SU-DHL-6 (cell line): ENCODE measurements around the gene ALK.

Experiments
- EZH2phosphoT487 ChIP-seq: fragments of 200-600 bp; sonication (generic), shearing (Covaris generic); conservative IDR thresholded peaks from 2 replicates; pipeline ENCODE4 v1.6.1; 2018; ENCODE audit warnings: mild to moderate bottlenecking, antibody characterized with exemption, low read length, moderate library complexity, mixed read lengths
- TF ChIP-seq, protein P1 (sequence below): fragments of 200-600 bp; sonication (generic); IDR thresholded peaks from one replicate; pipeline ENCODE4 v1.5.1; 2017; ENCODE audit warnings: antibody characterized with exemption, mild to moderate bottlenecking, low read length, moderate library complexity; ENCODE audit not compliant: insufficient read depth, poor library complexity, severe bottlenecking

DNA sequence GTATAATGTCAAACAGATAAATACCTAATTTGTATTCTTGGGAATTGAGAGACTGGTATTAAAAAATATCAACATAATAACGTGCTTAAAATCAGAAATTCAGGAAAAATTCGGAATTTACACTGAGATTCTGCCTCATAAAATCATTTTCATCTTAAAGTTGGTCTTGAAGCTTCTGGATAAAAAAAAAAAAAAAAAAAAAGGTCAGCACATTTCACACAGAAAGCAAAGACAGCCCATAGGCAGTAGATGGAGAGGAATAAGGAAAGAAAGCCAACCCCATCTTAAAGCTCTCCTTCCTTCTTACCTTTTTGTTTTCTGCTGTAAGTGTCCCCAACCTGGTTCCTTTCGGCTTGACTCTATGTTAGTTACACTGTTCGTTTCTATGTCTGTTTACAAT lies 41.5 kb upstream of the ALK start:
- TF ChIP-seq, protein P1, sequence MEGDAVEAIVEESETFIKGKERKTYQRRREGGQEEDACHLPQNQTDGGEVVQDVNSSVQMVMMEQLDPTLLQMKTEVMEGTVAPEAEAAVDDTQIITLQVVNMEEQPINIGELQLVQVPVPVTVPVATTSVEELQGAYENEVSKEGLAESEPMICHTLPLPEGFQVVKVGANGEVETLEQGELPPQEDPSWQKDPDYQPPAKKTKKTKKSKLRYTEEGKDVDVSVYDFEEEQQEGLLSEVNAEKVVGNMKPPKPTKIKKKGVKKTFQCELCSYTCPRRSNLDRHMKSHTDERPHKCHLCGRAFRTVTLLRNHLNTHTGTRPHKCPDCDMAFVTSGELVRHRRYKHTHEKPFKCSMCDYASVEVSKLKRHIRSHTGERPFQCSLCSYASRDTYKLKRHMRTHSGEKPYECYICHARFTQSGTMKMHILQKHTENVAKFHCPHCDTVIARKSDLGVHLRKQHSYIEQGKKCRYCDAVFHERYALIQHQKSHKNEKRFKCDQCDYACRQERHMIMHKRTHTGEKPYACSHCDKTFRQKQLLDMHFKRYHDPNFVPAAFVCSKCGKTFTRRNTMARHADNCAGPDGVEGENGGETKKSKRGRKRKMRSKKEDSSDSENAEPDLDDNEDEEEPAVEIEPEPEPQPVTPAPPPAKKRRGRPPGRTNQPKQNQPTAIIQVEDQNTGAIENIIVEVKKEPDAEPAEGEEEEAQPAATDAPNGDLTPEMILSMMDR = no peak
- TF ChIP-seq EZH2phosphoT487 = no peak
